HCT116 (cell line): ENCODE data around the gene ENHO. TPM values are rescaled to one million over a fixed set of nuclear protein-coding genes. Genes with fewer than 3 reads are reported as not detected.
"Not testable (repeated sequence)": the region's sequence is repeated elsewhere in the genome, so short reads cannot be mapped to it uniquely, and the experiment has no call there.

Experiments used
- ATAC-seq: fragments of 200-7000 bp; cut with Tn5 transposase; 2 replicates; pipeline ENCODE4 v1.9.1; 2020; ENCODE audit warnings: mild to moderate bottlenecking, moderate library complexity
- BruUV-seq: library from RNA; stranded (reverse); fragments of 400-500 nt; replicated peaks from 2 replicates; lab custom pipeline; 2021; lab: Mats Ljungman, UMichigan
- CTCF ChIA-PET: fragments of 300-600 bp; sonication (Branson Sonifier 250); formaldehyde crosslinking; loops from one replicate; lab custom pipeline; 2021; ENCODE audit warnings: antibody characterized with exemption; lab: Charles Lee
- POLR2A ChIA-PET: fragments of 300-600, 350-600 bp; sonication (Branson Sonifier 250); formaldehyde crosslinking; loops from one replicate; lab custom pipeline; 2021; ENCODE audit warnings: antibody characterized with exemption; lab: Charles Lee
- RAD21 ChIA-PET, 2 experiments: fragments of 300-600 bp; sonication (Branson Sonifier 250); formaldehyde crosslinking; loops; one replicate each; lab custom pipeline; 2023; ENCODE audit warnings: low total read pairs in 2 of 2; ENCODE audit not compliant: uncharacterized antibody in 2 of 2, unreplicated experiment in 2 of 2, low non-redundant PET in 1 of 2; lab: Charles Lee
- DNase-seq: peaks from one replicate; pipeline ENCODE4 v3.0.0-alpha.2; 2010; ENCODE audit warnings: low read depth, low spot score
- H2AFZ ChIP-seq: fragments of 200-600 bp; shearing (Covaris generic), sonication (generic); 2 replicates; pipeline ENCODE4 v1.6.1; 2017; ENCODE audit warnings: low read depth, mixed run types, mixed read lengths, antibody characterized with exemption, low read length; ENCODE audit not compliant: poor library complexity, severe bottlenecking
- H3K27ac ChIP-seq: 2 replicates; pipeline ENCODE4 v1.5.1; 2012; ENCODE audit warnings: low read depth, low read length
- H3K27me3 ChIP-seq: fragments of 200-600 bp; sonication (generic); 2 replicates; pipeline ENCODE4 v1.6.1; 2016; ENCODE audit warnings: mixed run types, low read length, mixed read lengths; ENCODE audit not compliant: insufficient read depth
- H3K36me3 ChIP-seq, 2 experiments: fragments of 200-500 bp in 1 of 2; fragments of 200-600 bp in 1 of 2; sonication (Bioruptor generic) in 1 of 2; sonication (generic) in 1 of 2; 2 replicates each; pipeline versions ENCODE4 v1.5.1 to v1.6.1; 2014 to 2016; ENCODE audit warnings: low read length in 2 of 2, inconsistent platforms in 1 of 2, mixed read lengths in 1 of 2, mixed run types in 1 of 2; ENCODE audit not compliant: insufficient read depth in 2 of 2, control insufficient read depth in 1 of 2
- H3K4me1 ChIP-seq, 2 experiments: fragments of 200-600 bp in 1 of 2; sonication (generic) in 1 of 2; 2 replicates each; pipeline versions ENCODE4 v1.5.1 to v1.6.1; 2012 to 2017; ENCODE audit warnings: low read length in 2 of 2, inconsistent platforms in 1 of 2, mild to moderate bottlenecking in 1 of 2, mixed read lengths in 1 of 2, mixed run types in 1 of 2, moderate library complexity in 1 of 2; ENCODE audit not compliant: insufficient read depth in 2 of 2, control insufficient read depth in 1 of 2
- H3K4me2 ChIP-seq: fragments of 200-600 bp; sonication (generic); 2 replicates; pipeline ENCODE4 v1.6.1; 2017; ENCODE audit warnings: mixed run types, low read length, mixed read lengths
- H3K4me3 ChIP-seq, 2 experiments: fragments of 200-600 bp in 1 of 2; sonication (generic) in 1 of 2; replicated peaks in 1 of 2; 2 replicates each; pipeline ENCODE4 v1.5.1; 2011 to 2016; ENCODE audit warnings: low read length in 2 of 2, control low read depth in 1 of 2, low read depth in 1 of 2, mild to moderate bottlenecking in 1 of 2, mixed read lengths in 1 of 2, mixed run types in 1 of 2
- H3K79me2 ChIP-seq: fragments of 200-600 bp; sonication (generic); 2 replicates; pipeline ENCODE4 v1.6.1; 2017; ENCODE audit warnings: mild to moderate bottlenecking, mixed run types, low read length, moderate library complexity, mixed read lengths; ENCODE audit not compliant: insufficient read depth
- H3K9ac ChIP-seq: fragments of 200-600 bp; sonication (generic); 2 replicates; pipeline ENCODE4 v1.6.1; 2016; ENCODE audit warnings: low read length, mixed read lengths
- H3K9me2 ChIP-seq: fragments of 200-600 bp; sonication (generic), shearing (Covaris generic); 2 replicates; pipeline ENCODE4 v1.6.1; 2017; ENCODE audit warnings: mixed run types, mild to moderate bottlenecking, moderate library complexity; ENCODE audit not compliant: insufficient read depth
- H3K9me3 ChIP-seq, 2 experiments: fragments of 200-500 bp in 1 of 2; fragments of 200-600 bp in 1 of 2; sonication (Bioruptor generic) in 1 of 2; sonication (generic) in 1 of 2; 2 replicates each; pipeline ENCODE4 v1.6.1; 2014 to 2017; ENCODE audit warnings: low read length in 2 of 2, mixed read lengths in 2 of 2, inconsistent platforms in 1 of 2, low read depth in 1 of 2, mild to moderate bottlenecking in 1 of 2, mixed run types in 1 of 2, moderate library complexity in 1 of 2; ENCODE audit not compliant: control insufficient read depth in 1 of 2, insufficient read depth in 1 of 2
- H4K20me1 ChIP-seq: fragments of 200-600 bp; sonication (generic), shearing (Covaris generic); 2 replicates; pipeline ENCODE4 v1.6.1; 2017; ENCODE audit warnings: mixed run types, mild to moderate bottlenecking, moderate library complexity; ENCODE audit not compliant: insufficient read depth
- ATF3 ChIP-seq: IDR thresholded peaks from 2 replicates; pipeline ENCODE4 v1.6.1; 2012
- CBX3 ChIP-seq: IDR thresholded peaks from 2 replicates; pipeline ENCODE4 v1.6.1; 2012; ENCODE audit warnings: low read depth
- CEBPB ChIP-seq: IDR thresholded peaks from 2 replicates; pipeline ENCODE4 v1.6.1; 2012; ENCODE audit warnings: low read depth
- EGR1 ChIP-seq: IDR thresholded peaks from 2 replicates; pipeline ENCODE4 v1.6.1; 2012; ENCODE audit warnings: low read depth
- ELF1 ChIP-seq: IDR thresholded peaks from 2 replicates; pipeline ENCODE4 v1.6.1; 2012; ENCODE audit warnings: low read depth, borderline replicate concordance
- EZH2 ChIP-seq: fragments of 200-600 bp; sonication (generic); IDR thresholded peaks from 2 replicates; pipeline ENCODE4 v1.6.1; 2017; ENCODE audit warnings: antibody characterized with exemption, mixed run types
- EZH2phosphoT487 ChIP-seq: fragments of 200-600 bp; IDR thresholded peaks from 2 replicates; pipeline ENCODE4 v1.6.1; 2018; ENCODE audit warnings: antibody characterized with exemption, borderline replicate concordance
- FOSL1 ChIP-seq: IDR thresholded peaks from 2 replicates; pipeline ENCODE4 v1.6.1; 2012; ENCODE audit warnings: low read depth
- JUND ChIP-seq: IDR thresholded peaks from 2 replicates; pipeline ENCODE4 v1.6.1; 2012
- MAX ChIP-seq: IDR thresholded peaks from 2 replicates; pipeline ENCODE4 v1.6.1; 2012
- POLR2A ChIP-seq: IDR thresholded peaks from 2 replicates; pipeline ENCODE4 v1.7.0; 2011; ENCODE audit warnings: borderline replicate concordance; ENCODE audit not compliant: insufficient read depth, insufficient read length; ENCODE audit errors: extremely low read depth
- POLR2AphosphoS5 ChIP-seq: IDR thresholded peaks from 2 replicates; pipeline ENCODE4 v1.6.1; 2011; ENCODE audit warnings: mild to moderate bottlenecking, low read depth, low read length, moderate library complexity
- RAD21 ChIP-seq: IDR thresholded peaks from 2 replicates; pipeline ENCODE4 v1.6.1; 2012; ENCODE audit warnings: low read depth, mild to moderate bottlenecking
- SP1 ChIP-seq: IDR thresholded peaks from 2 replicates; pipeline ENCODE4 v1.6.1; 2012; ENCODE audit warnings: low read depth
- SRF ChIP-seq: IDR thresholded peaks from 2 replicates; pipeline ENCODE4 v1.6.1; 2012; ENCODE audit warnings: low read depth
- TCF7L2 ChIP-seq: IDR thresholded peaks from 2 replicates; pipeline ENCODE4 v1.7.0; 2011; ENCODE audit warnings: borderline replicate concordance, inconsistent platforms; ENCODE audit not compliant: insufficient read depth, insufficient read length; ENCODE audit errors: extremely low read depth
- YY1 ChIP-seq: IDR thresholded peaks from 2 replicates; pipeline ENCODE4 v1.6.1; 2011; ENCODE audit warnings: low read length, low read depth, moderate library complexity, mild to moderate bottlenecking; ENCODE audit not compliant: insufficient replicate concordance; ENCODE audit errors: extremely low read depth
- ZBTB33 ChIP-seq: IDR thresholded peaks from 2 replicates; pipeline ENCODE4 v1.6.1; 2011; ENCODE audit warnings: mild to moderate bottlenecking, low read length, moderate library complexity; ENCODE audit not compliant: insufficient replicate concordance; ENCODE audit errors: extremely low read depth
- ZFX ChIP-seq: fragments of 450-650 bp; IDR thresholded peaks from 2 replicates; pipeline ENCODE4 v1.6.1; 2017
- ZNF274 ChIP-seq: fragments of 200-500 bp; sonication (Bioruptor generic); IDR thresholded peaks from 2 replicates; pipeline ENCODE4 v1.6.1; 2014; ENCODE audit warnings: mild to moderate bottlenecking, low read depth, low read length, inconsistent platforms
- intact Hi-C: fragments of 100-400 bp; cut with micrococcal nuclease; formaldehyde crosslinking; loops from 2 replicates; pipeline ENCODE4 v1.10.0; 2022
- total RNA-seq: library from RNA; stranded (reverse); gene quantifications from one replicate; pipeline ENCODE4 v1.2.1, GENCODE V29; 2021; ENCODE audit not compliant: unreplicated experiment

Gene ENHO
- total RNA-seq, 1 experiment from 2014 or later: 6.1 TPM

- Histone ChIP-seq H3K9me3 (no peaks in the 10 kb centered on the region), H3K79me2 (no peaks in the 10 kb centered on the region), H3K4me2 (no peak overlapping the region), H3K27ac (no peak overlapping the region), H3K36me3 (no peaks in the 10 kb centered on the region), H2AFZ (no peak overlapping the region), H3K4me3 (no peak overlapping the region), H3K27me3 (peaks cover 21% of the 10 kb centered on the region; the same call in 1 of the 2 replicates), H3K4me1 (peaks cover 0 to 8% of the 10 kb centered on the region in 2 experiments; a peak in 2 of 4 replicates), H3K9ac (no peak overlapping the region), H3K9me2 (no peaks in the 10 kb centered on the region)
- ATAC-seq: no peak
- intact Hi-C loops: no loop called here
- ChIA-PET RAD21 (no interaction called here), CTCF (no interaction called here), POLR2A (no interaction called here)
- BruUV-seq: no TSS peak
- DNase-seq: no peak
- TF ChIP-seq EZH2phosphoT487 (no peak), ZBTB33 (no peak), ATF3 (no peak), RAD21 (no peak), ZNF274 (no peak), POLR2A (no peak), EZH2 (no peak), EGR1 (no peak), SP1 (no peak), ELF1 (no peak), FOSL1 (no peak), SRF (no peak), ZFX (no peak), YY1 (no peak), MAX (no peak), CBX3 (no peak), TCF7L2 (no peak), CEBPB (no peak), POLR2AphosphoS5 (no peak), JUND (no peak)
- TF ChIP-seq, all 23 proteins: peak for 0
- H4K20me1 ChIP-seq: no peaks in the 10 kb centered on the region
These were observed 13.9 kb upstream of the ENHO start for GRCh38 chr9:34536685-34537084.

GRCh38 chr9:34532041-34532440, 9.3 kb upstream of the ENHO start:
- H2AFZ ChIP-seq, intact Hi-C loops, H3K27ac ChIP-seq, DNase-seq, H3K36me3 ChIP-seq, ATAC-seq, BruUV-seq, H4K20me1 ChIP-seq, H3K9me3 ChIP-seq, RAD21 ChIA-PET, H3K9ac ChIP-seq, H3K79me2 ChIP-seq, H3K4me3 ChIP-seq, CTCF ChIA-PET, H3K4me2 ChIP-seq, H3K4me1 ChIP-seq, POLR2A ChIA-PET, H3K9me2 ChIP-seq: not testable (repeated sequence)
- peaks cover 21% of the 10 kb centered on the region; the same call in 1 of the 2 replicates for H3K27me3 ChIP-seq
